GM18861 (cell line): Measurements from ENCODE around the gene LRRC23.
A peak's percentile ranks its signal among the peaks of the same experiment; 100 is the strongest.

Experiments used
- ATAC-seq: cut with Tn5 transposase; IDR thresholded peaks from one replicate; pipeline ENCODE4 v1.9.1; 2021; ENCODE audit not compliant: unreplicated experiment

Gene LRRC23

DNA sequence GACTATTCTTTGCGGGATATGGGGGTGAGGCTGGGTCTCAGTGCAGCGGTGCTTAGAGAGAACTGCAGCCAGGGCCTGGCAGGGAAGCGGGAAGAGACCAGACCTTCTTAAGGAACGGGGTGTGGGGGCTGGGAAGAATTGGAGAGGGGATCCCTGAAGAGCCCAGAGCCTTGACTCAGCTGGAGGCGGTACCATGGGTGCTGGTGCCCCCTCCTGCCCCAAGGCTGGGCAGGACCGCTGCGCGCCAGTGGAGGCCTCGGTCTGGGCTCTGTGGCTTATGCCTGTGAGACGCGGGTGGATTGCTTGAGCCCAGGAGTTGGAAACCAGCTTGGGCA lies 37.7 kb downstream of the LRRC23 start:
- ATAC-seq: no peak

- peak; percentile 21 for ATAC-seq
These were observed 38.7 kb downstream of the LRRC23 start for GRCh38 chr12:6943389-6943721.

- ATAC-seq: peak; percentile 29
These were observed 39.2 kb downstream of the LRRC23 start, which contains the start of the genes C12orf57 and RNU7-1 for GRCh38 chr12:6943722-6944380. C12orf57 (plus strand) TSS chr12:6944022; CDS start chr12:6944122, 100 bp downstream. RNU7-1 (plus strand) TSS chr12:6943816.

DNA sequence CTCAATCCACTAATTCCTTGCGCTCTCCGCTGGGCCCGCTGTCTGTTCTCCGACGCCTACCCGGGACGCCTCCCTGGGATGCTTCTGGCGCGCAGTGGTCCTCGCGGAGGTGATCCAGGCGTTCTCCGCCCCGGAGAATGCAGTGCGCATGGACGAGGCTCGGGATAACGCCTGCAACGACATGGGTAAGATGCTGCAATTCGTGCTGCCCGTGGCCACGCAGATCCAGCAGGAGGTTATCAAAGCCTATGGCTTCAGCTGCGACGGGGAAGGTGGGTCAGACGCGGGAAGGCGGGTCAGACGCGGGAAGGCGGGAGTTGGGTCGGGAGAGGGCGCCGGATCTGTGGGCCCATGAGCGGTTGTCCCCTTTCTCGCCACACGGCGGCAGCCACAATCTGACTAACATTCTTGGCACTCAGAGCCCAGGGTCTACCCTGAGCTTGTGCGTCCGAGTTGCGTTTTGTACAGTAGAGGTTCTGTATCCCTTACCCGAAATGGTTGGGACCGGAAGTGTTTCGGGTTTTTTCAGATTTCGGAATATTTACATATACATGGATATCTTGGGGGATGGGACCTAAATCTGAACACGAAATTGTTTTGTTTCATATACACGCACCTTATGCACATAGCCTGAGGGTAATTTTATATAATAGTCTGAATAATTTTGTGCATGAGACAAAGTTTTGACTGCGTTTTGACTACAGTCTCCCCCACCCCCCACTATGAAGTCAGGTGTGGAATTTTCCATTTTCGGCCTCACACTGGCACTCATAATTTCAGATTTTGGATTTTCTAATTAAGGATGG lies 40.0 kb downstream of the LRRC23 start:
- ATAC-seq: peak; percentile 40

DNA sequence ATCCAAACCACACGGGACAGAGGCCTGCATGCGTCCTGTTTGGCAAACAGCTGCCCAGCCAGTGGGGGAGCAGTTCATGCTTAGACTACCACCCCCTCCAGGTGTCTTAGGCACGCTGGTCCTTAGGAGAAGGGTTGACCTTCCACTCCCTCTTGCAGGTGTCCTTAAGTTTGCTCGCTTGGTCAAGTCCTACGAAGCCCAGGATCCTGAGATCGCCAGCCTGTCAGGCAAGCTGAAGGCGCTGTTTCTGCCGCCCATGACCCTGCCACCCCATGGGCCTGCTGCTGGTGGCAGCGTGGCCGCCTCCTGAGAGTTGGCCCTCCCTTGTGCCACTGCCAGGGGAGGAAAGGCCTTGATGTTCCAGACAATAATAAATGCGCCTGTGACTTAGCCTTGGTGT lies 41.0 kb downstream of the LRRC23 start:
- no peak for ATAC-seq

DNA sequence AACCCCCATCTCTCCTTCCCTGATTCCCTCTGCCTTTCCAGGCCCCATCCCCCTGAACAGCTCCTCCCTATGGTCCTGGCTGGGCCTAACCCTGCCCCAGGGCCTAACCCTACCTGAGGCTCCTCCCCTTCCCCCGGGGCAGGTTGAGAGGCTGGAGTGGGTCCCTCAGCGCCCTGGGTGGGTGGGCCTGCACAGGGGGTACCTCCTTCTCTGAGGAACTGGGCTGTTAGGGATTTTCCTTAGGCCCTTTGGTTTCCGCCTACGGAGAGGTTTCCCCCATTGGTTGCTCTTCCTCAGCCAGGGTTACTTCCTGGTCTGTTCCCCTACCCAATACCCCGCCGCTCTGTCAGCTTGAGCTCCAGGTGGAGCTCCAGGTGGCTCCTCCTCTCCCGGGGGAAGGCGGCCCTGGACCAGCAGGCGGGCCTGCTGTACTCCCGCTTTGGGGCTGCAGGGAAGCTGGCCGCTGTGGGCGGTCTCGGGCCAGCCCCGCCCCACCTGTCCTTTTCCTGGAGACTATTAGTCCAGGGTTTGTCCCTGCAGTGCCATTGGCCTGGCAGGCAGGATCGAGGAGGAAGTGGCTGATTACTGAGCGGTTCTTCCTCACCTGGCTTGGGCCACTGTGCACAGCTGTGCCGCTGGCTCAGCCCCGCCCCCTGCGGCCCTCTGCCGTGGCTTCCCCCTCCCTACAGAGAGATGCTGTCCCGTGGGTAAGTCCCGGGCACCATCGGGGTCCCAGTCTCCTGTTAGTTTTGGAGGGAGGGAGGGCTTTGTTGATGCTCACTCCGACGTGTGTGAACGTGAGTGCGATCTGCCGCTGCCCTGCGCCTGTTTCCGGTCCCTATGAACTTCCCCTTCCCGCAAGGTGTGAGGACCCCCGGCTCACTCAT lies 41.7 kb downstream of the LRRC23 start:
- ATAC-seq: peak; percentile 18

- no peak for ATAC-seq
These were observed 42.3 kb downstream of the LRRC23 start for GRCh38 chr12:6946920-6947374.

DNA sequence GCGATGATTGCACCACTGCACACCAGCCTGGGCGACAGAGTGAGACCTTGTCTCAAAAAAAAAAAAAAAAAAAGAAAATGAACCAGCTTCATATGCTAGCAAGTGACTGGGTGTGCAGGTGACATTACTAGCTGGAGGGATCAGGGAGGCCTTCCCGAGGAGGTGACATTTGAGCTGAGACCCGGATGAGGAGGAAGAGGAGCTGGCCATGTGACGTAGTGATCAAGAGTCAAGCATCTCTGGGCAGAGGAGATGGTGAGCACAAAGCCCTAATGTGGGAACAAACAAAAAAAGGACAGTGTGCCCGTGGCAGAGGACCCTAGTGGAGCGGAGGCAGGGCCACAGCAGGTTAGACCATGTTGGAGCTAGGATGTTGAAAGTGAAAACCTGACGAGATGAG lies 43.0 kb downstream of the LRRC23 start:
- no peak for ATAC-seq

- ATAC-seq: no peak
These were observed 44.4 kb downstream of the LRRC23 start for GRCh38 chr12:6948873-6949594.

DNA sequence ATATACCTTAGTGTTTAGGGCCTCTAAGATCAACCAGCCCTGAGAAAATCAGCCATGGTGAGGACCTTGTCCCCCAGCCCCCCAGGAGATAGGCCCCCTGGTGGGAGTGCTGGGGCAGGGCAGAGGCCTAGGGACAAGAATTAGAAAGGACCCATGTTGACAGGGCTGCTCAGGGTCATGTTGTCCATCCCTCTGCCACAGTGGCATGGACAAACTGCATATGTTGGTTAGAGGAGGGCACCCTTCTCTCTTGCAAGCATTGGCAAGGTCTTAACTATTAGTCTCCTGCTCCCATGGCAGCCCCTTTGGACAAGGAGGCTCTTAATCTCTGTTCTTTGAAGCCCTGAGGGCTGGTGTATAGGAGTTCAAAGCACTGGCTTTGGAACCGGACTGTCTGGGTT lies 45.8 kb downstream of the LRRC23 start:
- ATAC-seq: no peak

DNA sequence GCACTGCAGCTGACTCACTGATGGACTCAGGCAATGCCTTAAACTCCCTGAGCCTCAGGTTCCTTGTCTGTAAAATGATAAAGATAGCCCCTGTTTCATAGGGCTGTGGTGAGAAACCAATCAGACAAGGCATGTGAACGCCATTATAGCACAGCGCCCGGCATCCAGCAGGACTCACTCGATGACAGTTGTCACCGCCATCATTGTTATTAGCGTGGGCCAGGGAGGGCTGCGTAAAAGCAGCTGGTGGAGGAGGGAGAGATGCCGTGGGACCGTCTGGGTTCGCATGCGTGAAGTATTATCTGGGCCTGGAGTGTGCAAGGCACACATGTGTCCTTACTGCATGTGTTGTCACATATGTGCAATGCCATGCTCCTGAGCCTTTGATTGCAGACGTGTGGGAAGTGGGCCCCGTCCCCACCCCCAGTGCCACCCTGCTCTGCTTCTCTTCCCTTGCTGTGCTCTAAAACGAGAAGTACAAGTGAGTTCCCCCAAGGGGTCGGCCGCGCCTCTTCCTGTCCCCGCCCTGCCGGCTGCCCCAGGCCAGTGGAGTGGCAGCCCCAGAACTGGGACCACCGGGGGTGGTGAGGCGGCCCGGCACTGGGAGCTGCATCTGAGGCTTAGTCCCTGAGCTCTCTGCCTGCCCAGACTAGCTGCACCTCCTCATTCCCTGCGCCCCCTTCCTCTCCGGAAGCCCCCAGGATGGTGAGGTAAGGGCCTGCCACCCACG lies 46.4 kb downstream of the LRRC23 start, which contains the start of gene PTPN6:
PTPN6 (plus strand) TSS at position 546 of the 730 bp plus-strand sequence; CDS start at position 703, 157 bp downstream.
- peak; percentile 26 for ATAC-seq

DNA sequence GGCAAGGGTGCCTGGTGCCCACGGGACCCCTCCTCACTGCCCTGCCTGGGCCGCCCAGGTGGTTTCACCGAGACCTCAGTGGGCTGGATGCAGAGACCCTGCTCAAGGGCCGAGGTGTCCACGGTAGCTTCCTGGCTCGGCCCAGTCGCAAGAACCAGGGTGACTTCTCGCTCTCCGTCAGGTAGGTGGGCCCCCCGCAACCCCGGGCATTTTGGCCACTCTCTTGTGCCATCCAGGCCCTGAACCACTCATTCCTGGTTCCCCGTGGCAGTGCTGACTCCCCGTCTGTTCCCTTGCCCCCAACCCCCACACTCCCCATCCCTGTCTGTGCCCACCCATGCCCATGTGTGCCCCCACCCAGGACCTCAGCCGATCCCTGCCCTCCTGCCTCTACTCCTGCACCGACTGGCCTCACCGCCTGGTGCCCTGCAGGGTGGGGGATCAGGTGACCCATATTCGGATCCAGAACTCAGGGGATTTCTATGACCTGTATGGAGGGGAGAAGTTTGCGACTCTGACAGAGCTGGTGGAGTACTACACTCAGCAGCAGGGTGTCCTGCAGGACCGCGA lies 47.0 kb downstream of the LRRC23 start:
- no peak for ATAC-seq

- ATAC-seq: no peak
These were observed 47.7 kb downstream of the LRRC23 start for GRCh38 chr12:6952121-6952862.

DNA sequence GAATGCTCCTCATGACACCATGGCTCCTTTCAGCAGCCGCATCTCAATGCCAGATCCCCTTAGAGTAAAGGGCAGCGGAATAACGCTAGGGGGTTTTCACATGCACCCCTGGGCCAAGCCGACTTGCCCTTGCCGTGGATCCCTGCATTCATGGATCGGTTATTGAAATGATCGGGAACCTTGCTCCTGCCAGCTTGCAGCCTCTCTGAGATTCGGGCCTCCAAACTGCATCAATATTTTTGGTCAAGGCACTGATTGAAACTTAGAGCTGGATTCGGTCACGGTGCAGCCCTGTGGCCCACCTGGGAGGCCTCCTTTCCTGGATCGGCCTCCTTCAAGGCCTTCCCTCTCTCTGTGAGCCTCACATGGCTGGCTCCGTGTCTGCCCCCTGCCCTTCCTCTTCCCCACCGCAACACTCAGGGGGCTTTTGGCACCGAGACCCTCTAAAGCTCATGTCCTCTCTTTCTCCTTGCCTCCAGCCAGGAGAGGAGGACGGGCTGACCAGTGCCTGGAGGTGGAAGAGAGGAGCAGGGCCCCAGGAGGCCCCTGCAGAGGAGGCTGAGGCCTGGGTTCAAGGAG lies 48.3 kb downstream of the LRRC23 start:
- ATAC-seq: no peak

- peak; percentile 35 for ATAC-seq
These were observed 49.1 kb downstream of the LRRC23 start for GRCh38 chr12:6953442-6954315.

DNA sequence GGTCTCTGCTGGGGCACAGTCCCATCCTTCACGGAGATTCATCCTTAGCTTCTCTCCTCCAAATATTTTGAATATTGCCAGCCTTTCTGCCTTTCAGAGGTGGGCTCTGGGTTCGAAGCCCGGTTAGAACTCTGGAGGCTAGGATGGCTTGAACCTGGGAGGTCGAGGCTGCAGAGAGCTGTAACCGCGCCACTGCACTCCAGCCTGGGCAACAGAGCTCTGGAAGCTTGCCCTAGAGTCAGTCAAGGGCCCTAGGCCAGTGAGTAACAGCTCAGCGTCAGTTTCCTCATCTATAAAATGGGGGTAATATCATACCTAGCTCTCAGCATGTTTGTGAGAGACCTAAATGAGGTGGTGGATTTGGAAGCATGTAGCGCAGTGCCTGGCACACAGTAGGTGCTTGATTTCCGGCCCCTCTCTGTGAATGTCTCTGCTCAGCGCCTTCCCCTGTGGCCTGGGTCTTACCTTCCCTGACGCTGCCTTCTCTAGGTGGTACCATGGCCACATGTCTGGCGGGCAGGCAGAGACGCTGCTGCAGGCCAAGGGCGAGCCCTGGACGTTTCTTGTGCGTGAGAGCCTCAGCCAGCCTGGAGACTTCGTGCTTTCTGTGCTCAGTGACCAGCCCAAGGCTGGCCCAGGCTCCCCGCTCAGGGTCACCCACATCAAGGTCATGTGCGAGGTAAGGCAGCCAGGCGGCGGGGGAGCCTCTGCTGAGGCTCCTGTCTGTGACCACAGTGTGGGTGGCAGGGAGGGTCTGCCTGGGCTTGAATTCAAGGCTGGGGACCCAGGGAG lies 49.9 kb downstream of the LRRC23 start:
- ATAC-seq: no peak
